Mucosa of stomach (tissue), 1 donor: ENCODE data around the gene MATN1.

Source experiments
- H3K27me3 ChIP-seq: one replicate; pipeline ENCODE4 v1.7.0; 2013; ENCODE audit warnings: mild to moderate bottlenecking, low read length; ENCODE audit not compliant: control insufficient read depth, insufficient read depth
- H3K36me3 ChIP-seq: one replicate; pipeline ENCODE4 v1.7.0; 2013; ENCODE audit warnings: low read length; ENCODE audit not compliant: control insufficient read depth, insufficient read depth
- H3K4me1 ChIP-seq: one replicate; pipeline ENCODE4 v1.7.0; 2013; ENCODE audit warnings: mild to moderate bottlenecking, low read length; ENCODE audit not compliant: control insufficient read depth, insufficient read depth
- H3K4me3 ChIP-seq: one replicate; pipeline ENCODE4 v1.7.0; 2013; ENCODE audit warnings: low read length
- H3K9ac ChIP-seq: one replicate; pipeline ENCODE4 v1.7.0; 2013; ENCODE audit warnings: mild to moderate bottlenecking, low read length, moderate library complexity
- H3K9me3 ChIP-seq: one replicate; pipeline ENCODE4 v1.7.0; 2013; ENCODE audit warnings: mild to moderate bottlenecking, low read length, moderate library complexity; ENCODE audit not compliant: control insufficient read depth
- donor health status: Pancreatic carcinoma.

MATN1 gene

GRCh38 chr1:30725450-30726095, 2.2 kb upstream of the MATN1 start:
- Histone ChIP-seq H3K27me3 (no peaks in the 10 kb centered on the region), H3K9me3 (no peaks in the 10 kb centered on the region), H3K4me1 (peaks cover 7% of the 10 kb centered on the region), H3K9ac (no peak overlapping the region), H3K4me3 (no peak overlapping the region), H3K36me3 (no peaks in the 10 kb centered on the region)

GRCh38 chr1:30724655-30725421, 1.5 kb upstream of the MATN1 start:
- Histone ChIP-seq H3K9me3 (no peaks in the 10 kb centered on the region), H3K4me3 (no peak overlapping the region), H3K36me3 (no peaks in the 10 kb centered on the region), H3K4me1 (peaks cover 7% of the 10 kb centered on the region), H3K27me3 (no peaks in the 10 kb centered on the region), H3K9ac (no peak overlapping the region)

- no peak overlapping the region for H3K4me3 ChIP-seq
- H3K9me3 ChIP-seq, result no peaks in the 10 kb centered on the region
- H3K9ac ChIP-seq, result no peak overlapping the region
- no peaks in the 10 kb centered on the region for H3K27me3 ChIP-seq
- H3K4me1 ChIP-seq, result peaks cover 13% of the 10 kb centered on the region
- H3K36me3 ChIP-seq, result no peaks in the 10 kb centered on the region
Measured at GRCh38 chr1:30724175-30724574, 790 bp upstream of the MATN1 start.

GRCh38 chr1:30721812-30722537, 1.4 kb downstream of the MATN1 start:
- Histone ChIP-seq H3K36me3 (no peaks in the 10 kb centered on the region), H3K4me1 (peaks cover 18% of the 10 kb centered on the region), H3K9ac (no peak overlapping the region)

GRCh38 chr1:30721341-30721793, 2.0 kb downstream of the MATN1 start:
- H3K9ac ChIP-seq, result no peak overlapping the region

More at GRCh38 chr1:30721812-30722537, 1.4 kb downstream of the MATN1 start:
- Histone ChIP-seq H3K9me3 (no peaks in the 10 kb centered on the region), H3K4me3 (no peak overlapping the region), H3K27me3 (no peaks in the 10 kb centered on the region)

GRCh38 chr1:30720271-30721223, 2.8 kb downstream of the MATN1 start:
- Histone ChIP-seq H3K36me3 (no peaks in the 10 kb centered on the region), H3K9me3 (no peaks in the 10 kb centered on the region), H3K4me3 (no peak overlapping the region), H3K9ac (no peak overlapping the region), H3K27me3 (no peaks in the 10 kb centered on the region), H3K4me1 (peaks cover 18% of the 10 kb centered on the region)

More at GRCh38 chr1:30721341-30721793, 2.0 kb downstream of the MATN1 start:
- H3K9me3 ChIP-seq, result no peaks in the 10 kb centered on the region
- peaks cover 18% of the 10 kb centered on the region for H3K4me1 ChIP-seq
- no peaks in the 10 kb centered on the region for H3K27me3 ChIP-seq
- no peaks in the 10 kb centered on the region for H3K36me3 ChIP-seq
- H3K4me3 ChIP-seq, result no peak overlapping the region

- Histone ChIP-seq H3K36me3 (no peaks in the 10 kb centered on the region), H3K9ac (peak overlapping the region; percentile 83), H3K4me1 (peaks cover 18% of the 10 kb centered on the region), H3K27me3 (no peaks in the 10 kb centered on the region), H3K4me3 (peak overlapping the region; percentile 27), H3K9me3 (no peaks in the 10 kb centered on the region)
Measured at GRCh38 chr1:30719406-30720270, 3.7 kb downstream of the MATN1 start.

GRCh38 chr1:30718636-30719405, 4.6 kb downstream of the MATN1 start:
- Histone ChIP-seq H3K9me3 (no peaks in the 10 kb centered on the region), H3K9ac (peak overlapping the region; percentile 83), H3K4me3 (peak overlapping the region; percentile 27), H3K4me1 (peaks cover 24% of the 10 kb centered on the region), H3K27me3 (no peaks in the 10 kb centered on the region), H3K36me3 (no peaks in the 10 kb centered on the region)

GRCh38 chr1:30718091-30718635, 5.2 kb downstream of the MATN1 start:
- no peaks in the 10 kb centered on the region for H3K36me3 ChIP-seq
- no peaks in the 10 kb centered on the region for H3K9me3 ChIP-seq
- no peaks in the 10 kb centered on the region for H3K27me3 ChIP-seq
- H3K4me1 ChIP-seq, result peaks cover 30% of the 10 kb centered on the region
- H3K4me3 ChIP-seq, result no peak overlapping the region
- no peak overlapping the region for H3K9ac ChIP-seq

GRCh38 chr1:30716646-30717045, 6.7 kb downstream of the MATN1 start:
- H3K9ac ChIP-seq, result no peak overlapping the region
- H3K9me3 ChIP-seq, result no peaks in the 10 kb centered on the region
- no peaks in the 10 kb centered on the region for H3K27me3 ChIP-seq
- peaks cover 23% of the 10 kb centered on the region for H3K4me1 ChIP-seq
- no peak overlapping the region for H3K4me3 ChIP-seq
- no peaks in the 10 kb centered on the region for H3K36me3 ChIP-seq
